Activated T-cell treated with anti-CD3 and anti-CD28 coated beads, Interleukin-2, amount 50 U/mL, for 48 hours (primary cell): ENCODE data around the gene PARK7.

ENCODE experiments used
- DNase-seq, 2 experiments: peaks; one replicate each; pipeline ENCODE4 v3.0.0-alpha.2; 2020

Gene PARK7

GRCh38 chr1:7985851-7986612 is 24.5 kb downstream of the PARK7 start:
- DNase-seq = no peak

- DNase-seq = no peak
Measured at GRCh38 chr1:7987528-7987927, 26.0 kb downstream of the PARK7 start.

DNA sequence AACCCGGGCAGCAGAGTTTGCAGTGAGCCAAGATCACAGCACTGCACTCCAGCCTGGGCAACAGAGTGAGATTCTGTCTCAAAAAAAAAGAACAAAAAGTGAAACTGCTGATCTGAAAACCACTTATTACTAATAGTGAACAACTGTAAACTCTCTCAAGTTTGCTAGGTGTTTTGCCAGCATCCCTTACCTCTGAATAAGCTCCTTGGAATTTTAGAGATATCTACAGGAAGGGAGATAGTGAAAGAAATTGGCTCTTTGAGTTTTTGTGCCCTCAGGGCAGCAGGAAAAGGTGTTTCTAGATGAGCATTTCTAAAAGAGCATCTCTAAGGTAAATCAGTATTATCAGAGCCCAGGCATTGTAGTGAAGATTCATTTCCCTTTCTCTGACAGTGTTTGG is 27.1 kb downstream of the PARK7 start:
- DNase-seq = no peak

- no peak for DNase-seq
Measured at GRCh38 chr1:7989762-7990428, 28.4 kb downstream of the PARK7 start.

- DNase-seq = no peak
Measured at GRCh38 chr1:7991504-7992440, 30.3 kb downstream of the PARK7 start.

DNA sequence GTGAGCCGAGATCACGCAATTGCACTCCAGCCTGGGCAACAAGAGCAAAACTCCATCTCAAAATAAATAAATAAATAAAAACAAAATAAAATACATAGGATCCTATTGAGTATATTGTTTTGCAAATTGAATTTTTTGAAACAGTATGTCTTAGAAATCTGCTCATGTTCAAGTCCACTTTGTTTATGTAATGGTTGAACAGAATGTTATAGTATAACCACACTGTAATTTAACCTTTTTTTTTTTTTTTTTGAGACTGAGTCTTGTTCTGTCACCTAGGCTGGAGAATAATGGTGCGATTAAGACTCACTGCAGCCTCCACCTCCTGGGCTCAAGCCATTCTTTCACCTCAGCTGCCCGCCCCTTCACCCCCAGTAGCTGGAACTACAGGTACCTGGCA is 31.4 kb downstream of the PARK7 start:
- no peak for DNase-seq

DNA sequence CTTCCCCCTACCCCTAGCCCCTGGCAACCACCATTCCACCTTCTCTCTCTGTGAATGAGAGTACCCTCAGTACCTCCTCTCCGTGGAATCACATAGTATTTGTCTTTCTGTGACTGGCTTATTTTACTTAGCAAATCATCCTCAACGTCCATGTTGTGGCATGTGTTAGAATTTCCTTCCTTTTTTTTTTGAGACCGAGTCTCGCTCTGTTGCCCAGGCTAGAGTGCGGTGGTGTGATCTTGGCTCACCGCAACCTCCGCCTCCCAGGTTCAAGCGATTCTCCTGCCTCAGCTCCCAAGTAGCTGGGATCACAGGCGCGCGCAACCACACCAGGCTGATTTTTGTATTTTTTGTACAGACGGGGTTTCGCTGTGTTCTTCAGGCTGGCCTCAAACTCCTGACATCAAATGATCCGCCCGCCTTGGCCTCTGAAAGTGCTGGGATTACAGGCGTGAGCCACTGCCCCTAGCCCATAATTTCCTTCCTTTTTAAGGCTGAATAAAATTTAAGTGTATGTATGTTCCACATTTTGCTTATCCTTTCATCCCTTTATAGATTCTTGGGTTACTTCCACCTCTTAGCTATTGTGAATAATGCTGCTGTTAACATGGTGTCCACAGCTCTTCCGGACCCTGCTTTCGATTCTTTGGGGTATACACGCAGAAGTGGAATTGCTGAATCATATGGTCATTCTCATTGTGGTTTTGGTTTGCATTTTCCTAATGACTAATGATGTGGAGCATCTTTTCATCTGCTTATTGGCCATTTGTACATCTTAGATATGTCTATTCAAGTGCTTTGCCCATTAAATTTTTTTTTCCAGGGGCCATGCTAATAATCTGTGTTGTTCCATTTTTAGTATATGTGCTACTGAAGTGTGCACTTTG is 32.3 kb downstream of the PARK7 start:
- DNase-seq = no peak

- no peak for DNase-seq
Measured at GRCh38 chr1:7994827-7995226, 33.3 kb downstream of the PARK7 start.

DNA sequence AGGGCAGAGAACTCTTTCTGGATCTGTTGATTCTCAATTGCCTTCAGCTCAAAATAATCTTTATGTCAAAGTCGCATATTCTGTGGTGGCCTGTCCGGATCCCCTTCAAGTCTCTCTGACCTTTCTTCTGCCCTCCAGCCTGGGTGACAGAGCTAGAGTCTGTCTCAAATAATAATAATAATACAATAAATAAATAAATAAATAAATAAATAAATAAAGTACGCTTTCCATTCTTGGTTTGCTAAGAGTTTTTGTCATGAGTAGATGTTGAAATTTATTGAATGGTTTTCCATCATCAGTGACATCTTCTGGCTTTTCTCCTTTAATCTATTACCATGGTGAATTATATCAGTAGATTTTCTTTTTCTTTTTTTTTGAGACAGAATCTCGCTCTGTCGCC is 33.9 kb downstream of the PARK7 start:
- no peak for DNase-seq

DNA sequence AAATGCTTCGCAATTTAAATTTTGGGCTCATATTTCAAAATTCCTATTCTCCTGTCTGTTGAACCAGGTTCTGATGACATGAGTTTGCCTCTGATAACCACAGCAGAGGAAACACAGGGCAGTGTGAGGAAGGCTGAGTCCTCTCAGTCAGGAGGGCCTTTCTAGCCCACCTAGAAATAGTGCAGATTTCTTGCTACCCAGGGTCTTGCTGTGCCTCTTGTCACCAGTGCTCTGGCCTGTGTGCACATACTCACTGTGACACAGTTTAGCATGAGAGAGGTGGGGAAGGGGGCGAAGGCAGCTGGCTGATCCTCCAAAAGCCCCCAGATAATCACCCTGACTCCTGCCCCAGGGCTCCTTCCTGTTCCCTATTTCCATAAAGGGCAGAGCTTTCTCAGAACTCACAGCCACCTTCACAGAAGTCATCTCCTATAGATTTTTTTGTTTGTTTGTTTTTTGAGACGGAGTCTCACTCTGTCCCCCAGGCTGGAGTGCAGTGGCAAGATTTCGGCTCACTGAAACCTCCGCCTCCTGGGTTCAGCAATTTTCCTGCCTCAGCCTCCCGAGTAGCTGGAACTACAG is 40.9 kb downstream of the PARK7 start:
- no peak for DNase-seq

DNA sequence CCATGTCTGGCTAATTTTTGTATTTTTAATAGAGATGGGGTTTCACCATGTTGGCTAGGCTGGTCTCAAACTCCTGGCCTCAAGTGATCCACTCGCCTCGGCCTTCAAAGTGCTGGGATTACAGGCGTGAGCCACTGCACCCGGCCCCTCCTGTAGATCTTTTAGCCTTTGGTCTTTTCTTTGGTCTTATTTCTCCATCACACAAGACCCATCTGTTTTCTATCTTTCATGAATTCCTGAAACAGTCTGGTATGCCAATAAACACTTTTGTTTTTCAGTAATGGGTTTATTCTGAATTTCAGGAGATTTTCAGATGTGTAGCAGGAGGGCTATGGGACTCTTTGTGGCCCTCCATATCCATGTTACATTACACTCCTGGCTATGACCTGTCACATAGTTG is 41.4 kb downstream of the PARK7 start:
- DNase-seq = no peak

- no peak for DNase-seq
Measured at GRCh38 chr1:8003438-8004112, 42.1 kb downstream of the PARK7 start.

GRCh38 chr1:8004113-8004802 is 42.7 kb downstream of the PARK7 start:
- no peak for DNase-seq

- DNase-seq = no peak
Measured at GRCh38 chr1:8004803-8005573, 43.5 kb downstream of the PARK7 start.

- DNase-seq = no peak
Measured at GRCh38 chr1:8006037-8006963, 44.8 kb downstream of the PARK7 start.

DNA sequence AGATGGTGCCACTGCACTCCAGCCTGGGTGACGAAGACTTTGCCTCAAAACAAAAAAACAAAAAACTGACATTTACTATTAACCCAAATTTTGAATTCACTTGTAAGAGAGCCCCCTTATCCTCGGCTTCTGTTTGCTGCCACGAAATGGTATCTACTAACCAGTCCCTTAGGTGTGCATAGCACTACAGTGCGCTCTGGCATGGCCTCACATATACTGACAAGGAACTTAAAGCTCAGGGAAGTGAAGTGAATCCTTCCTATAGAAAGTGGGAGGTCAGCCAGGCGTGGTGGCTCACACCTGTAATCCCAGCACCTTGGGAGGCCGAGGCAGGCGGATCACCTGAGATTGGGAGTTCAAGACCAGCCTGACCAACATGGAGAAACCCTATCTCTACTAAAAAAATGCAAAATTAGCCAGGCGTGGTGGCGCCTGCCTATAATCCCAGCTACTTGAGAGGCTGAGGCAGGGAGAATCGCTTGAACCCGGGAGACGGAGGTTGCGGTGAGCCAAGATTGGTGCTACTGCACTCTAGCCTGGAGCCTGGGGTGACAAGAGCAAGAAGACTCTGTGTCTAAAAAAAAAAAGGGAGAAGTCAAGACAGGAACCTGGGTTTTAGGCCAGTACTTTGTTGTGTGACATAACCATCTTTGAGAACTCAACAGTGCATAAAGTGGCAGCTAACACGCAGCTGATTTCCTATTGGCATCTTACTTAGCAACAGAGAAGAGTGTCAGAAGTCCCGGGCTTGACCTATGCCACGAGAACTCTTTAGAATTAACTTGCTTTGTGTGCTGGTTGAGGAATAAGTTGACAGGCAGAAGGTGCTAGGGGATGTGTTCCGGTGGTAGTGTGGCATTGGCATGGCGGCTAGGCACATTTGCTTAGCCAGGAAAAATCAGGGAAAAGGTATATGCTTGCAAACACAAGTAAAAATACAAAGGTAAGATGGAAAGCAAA is 47.8 kb downstream of the PARK7 start:
- DNase-seq = no peak

DNA sequence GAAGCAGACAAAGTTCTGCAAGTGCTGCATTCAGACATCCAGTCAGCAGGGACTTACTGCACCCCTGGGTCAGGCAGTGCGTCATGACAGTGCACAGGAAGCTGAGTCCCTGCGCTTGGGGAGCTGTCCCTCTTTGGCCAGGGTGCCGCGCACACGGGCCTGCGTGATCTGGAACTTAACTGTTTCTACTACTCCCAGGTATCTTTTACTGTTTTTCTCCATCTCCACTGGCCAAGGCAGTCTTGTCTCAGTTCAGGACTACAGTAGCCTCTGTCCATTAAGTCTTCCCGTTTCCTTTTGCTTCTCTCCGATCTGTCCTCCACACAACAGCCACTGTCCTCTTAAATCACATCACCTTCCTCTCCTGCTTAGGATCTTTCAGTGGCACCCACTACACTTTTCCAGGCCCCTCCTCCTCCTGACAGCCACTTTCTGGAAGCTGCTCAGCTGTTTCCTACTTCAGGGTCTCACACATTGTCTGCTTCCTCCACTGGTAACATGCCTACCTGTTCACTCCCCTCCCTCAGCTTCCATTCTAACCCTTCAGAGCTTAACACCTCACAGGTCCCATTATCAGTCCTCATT is 48.7 kb downstream of the PARK7 start:
- no peak for DNase-seq
